GM19099 (cell line): ENCODE data around the gene MEI4.

Experiments
- POLR2A ChIP-seq: IDR thresholded peaks from 3 replicates; pipeline ENCODE4 v1.6.1; 2011; ENCODE audit warnings: low read depth; ENCODE audit not compliant: insufficient read length; ENCODE audit errors: extremely low read depth

Gene MEI4

GRCh38 chr6:77652739-77653138 lies at the start of gene MEI4:
Gene MEI4 (plus strand): TSS chr6:77653039. CDS start chr6:77690672, 37,633 bp downstream.
- TF ChIP-seq POLR2A = no peak

- TF ChIP-seq POLR2A = no peak
These were observed 48.4 kb upstream of the MEI4 start for GRCh38 chr6:77604476-77604875.

- TF ChIP-seq POLR2A = no peak
These were observed 45.8 kb upstream of the MEI4 start for GRCh38 chr6:77607004-77607403.

- TF ChIP-seq POLR2A = no peak
These were observed 43.7 kb upstream of the MEI4 start for GRCh38 chr6:77609106-77609505.

- no peak for TF ChIP-seq POLR2A
These were observed 33.7 kb upstream of the MEI4 start for GRCh38 chr6:77619114-77619513.

GRCh38 chr6:77620278-77620882 lies 32.5 kb upstream of the MEI4 start:
- no peak for TF ChIP-seq POLR2A

GRCh38 chr6:77624515-77624914 lies 28.3 kb upstream of the MEI4 start:
- TF ChIP-seq POLR2A = no peak

- no peak for TF ChIP-seq POLR2A
These were observed 26.4 kb upstream of the MEI4 start for GRCh38 chr6:77626426-77626825.

GRCh38 chr6:77630014-77630413 lies 22.8 kb upstream of the MEI4 start:
- no peak for TF ChIP-seq POLR2A

- TF ChIP-seq POLR2A = no peak
These were observed 19.4 kb upstream of the MEI4 start for GRCh38 chr6:77633471-77633870.

- no peak for TF ChIP-seq POLR2A
These were observed 18.7 kb upstream of the MEI4 start for GRCh38 chr6:77633993-77634715.

- no peak for TF ChIP-seq POLR2A
These were observed 14.6 kb upstream of the MEI4 start for GRCh38 chr6:77638129-77638830.

GRCh38 chr6:77644102-77644705 lies 8.6 kb upstream of the MEI4 start:
- no peak for TF ChIP-seq POLR2A

- no peak for TF ChIP-seq POLR2A
These were observed 2.7 kb upstream of the MEI4 start for GRCh38 chr6:77650098-77650663.

GRCh38 chr6:77653816-77654215 lies 977 bp downstream of the MEI4 start:
- TF ChIP-seq POLR2A = no peak
